ENCODE measurements around the gene MAEA. TPM values are rescaled to one million over a fixed set of nuclear protein-coding genes. Genes with fewer than 3 reads are reported as not detected.

MAEA gene
- total RNA-seq, 2 experiments from 2014 or later = 25.2 to 29.4 TPM

DNA sequence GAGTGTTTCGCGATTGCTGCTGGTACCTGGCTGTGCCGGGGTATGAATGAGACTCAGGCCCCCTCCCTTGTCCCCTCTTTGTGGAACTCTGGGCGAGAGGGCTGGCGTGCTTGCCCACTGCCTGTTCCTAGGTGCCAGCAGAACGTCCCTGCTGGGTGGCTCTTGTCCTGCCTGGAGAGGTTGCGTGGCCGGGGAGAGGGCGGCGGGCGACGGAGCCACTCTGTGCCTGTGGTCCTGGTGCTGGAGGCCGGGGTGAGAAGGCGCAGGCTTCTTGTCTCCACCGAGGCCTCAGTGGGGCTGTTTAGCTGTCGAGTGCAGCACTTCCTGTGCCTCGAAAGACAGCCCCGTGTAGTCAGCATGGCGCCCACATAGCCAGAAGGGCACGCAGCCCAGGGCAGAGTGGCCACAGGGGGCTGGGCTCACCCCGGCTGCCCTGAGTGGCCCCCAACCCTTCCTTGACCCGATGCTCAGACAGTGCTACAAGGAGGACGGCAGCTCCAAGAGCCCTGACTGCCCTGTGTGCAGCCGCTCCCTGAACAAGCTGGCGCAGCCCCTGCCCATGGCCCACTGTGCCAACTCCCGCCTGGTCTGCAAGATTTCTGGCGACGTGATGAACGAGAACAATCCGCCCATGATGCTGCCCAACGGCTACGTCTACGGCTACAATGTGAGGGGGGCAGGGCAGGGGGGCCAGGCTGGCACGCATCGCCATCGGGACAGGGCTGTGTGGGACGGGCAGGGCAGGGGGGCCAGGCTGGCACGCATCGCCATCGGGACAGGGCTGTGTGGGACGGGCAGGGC lies 48.5 kb downstream of the MAEA start:
- peaks cover 33% of the 10 kb centered on the region for H3K4me1 Mint-ChIP-seq (ENCODE audit: low read depth)
- intact Hi-C loops (cut with micrococcal nuclease) = loop anchor here (1.0 kb wide), 1 partner anchor 9 kb away; the partner anchor contains the start of gene UVSSA
- CTCF ChIA-PET = no interaction called here

DNA sequence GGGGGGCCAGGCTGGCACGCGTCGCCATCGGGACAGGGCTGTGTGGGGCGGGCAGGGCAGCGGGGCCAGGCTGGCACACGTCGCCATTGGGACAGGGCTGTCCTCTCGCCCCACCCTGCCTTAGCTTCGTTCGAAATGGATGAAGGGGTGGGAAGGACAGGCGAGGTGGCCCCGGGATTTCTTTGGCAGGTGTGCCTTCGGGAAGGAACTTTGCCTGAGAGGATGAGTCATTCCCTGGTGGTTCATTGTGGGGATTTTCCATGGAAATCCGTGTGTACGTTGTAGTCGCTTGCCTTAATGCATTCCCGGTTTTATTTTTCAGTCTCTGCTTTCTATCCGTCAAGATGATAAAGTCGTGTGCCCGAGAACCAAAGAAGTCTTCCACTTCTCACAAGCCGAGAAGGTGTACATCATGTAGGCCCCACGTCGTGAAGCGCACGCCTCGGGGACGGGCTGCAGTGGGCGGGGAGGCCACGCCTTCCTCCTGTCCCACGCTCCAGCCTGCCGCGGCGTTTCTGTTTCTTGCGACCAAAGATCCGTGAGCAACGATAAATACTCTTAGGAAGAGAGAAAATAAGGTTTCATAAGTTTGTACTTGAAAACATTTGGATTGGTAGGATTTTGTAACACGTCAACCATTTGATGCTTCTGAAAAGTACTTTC lies 49.2 kb downstream of the MAEA start:
- Mint-ChIP-seq H3K27ac (peak overlapping the region; percentile 47), H3K4me3 (no peak overlapping the region), H3K9me3 (no peaks in the 10 kb centered on the region), H3K36me3 (ENCODE audit: low read depth) (peaks cover 41% of the 10 kb centered on the region), H3K27me3 (ENCODE audit: low read depth) (no peaks in the 10 kb centered on the region), H3K4me1 (ENCODE audit: low read depth) (peaks cover 33% of the 10 kb centered on the region)
- intact Hi-C loops (cut with micrococcal nuclease) = no loop called here
- DNase-seq = no peak
- CTCF ChIA-PET = no interaction called here

More for the DNA sequence above, 48.5 kb downstream of the MAEA start:
- Mint-ChIP-seq H3K27me3 (ENCODE audit: low read depth) (no peaks in the 10 kb centered on the region), H3K9me3 (no peaks in the 10 kb centered on the region), H3K4me3 (no peak overlapping the region), H3K27ac (peak overlapping the region; percentile 86), H3K36me3 (ENCODE audit: low read depth) (peaks cover 41% of the 10 kb centered on the region)
- DNase-seq = no peak

DNA sequence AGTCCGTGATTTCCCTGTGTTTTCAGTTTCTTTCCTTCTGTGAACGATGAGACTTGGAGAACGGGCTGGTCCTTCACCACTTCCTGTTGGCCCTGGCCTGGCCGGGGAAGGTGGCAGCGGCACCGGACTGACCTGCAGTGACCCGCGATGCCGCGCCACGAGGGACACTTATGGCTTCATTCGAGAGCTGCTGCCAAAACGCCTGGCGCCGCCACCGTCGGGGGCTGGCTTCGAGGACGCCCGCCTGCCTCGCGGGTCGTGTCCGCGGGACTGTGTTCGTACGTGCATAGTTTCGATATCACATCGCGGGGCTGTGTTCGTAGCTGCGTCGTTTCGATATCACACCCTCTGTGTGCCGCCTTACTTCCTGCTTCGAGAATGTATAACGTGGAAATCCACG lies 49.8 kb downstream of the MAEA start:
- no peaks in the 10 kb centered on the region for H3K27me3 Mint-ChIP-seq (ENCODE audit: low read depth)
- intact Hi-C loops (cut with micrococcal nuclease) = no loop called here
- no peaks in the 10 kb centered on the region for H3K9me3 Mint-ChIP-seq
- H3K4me3 Mint-ChIP-seq = no peak overlapping the region
- no peak overlapping the region for H3K27ac Mint-ChIP-seq
- CTCF ChIA-PET = no interaction called here
- no peak for DNase-seq
- H3K36me3 Mint-ChIP-seq (ENCODE audit: low read depth) = peaks cover 41% of the 10 kb centered on the region
- H3K4me1 Mint-ChIP-seq (ENCODE audit: low read depth) = peaks cover 31% of the 10 kb centered on the region

- Mint-ChIP-seq H3K9me3 (no peaks in the 10 kb centered on the region), H3K27me3 (ENCODE audit: low read depth) (no peaks in the 10 kb centered on the region), H3K4me3 (no peak overlapping the region), H3K4me1 (ENCODE audit: low read depth) (peaks cover 31% of the 10 kb centered on the region), H3K27ac (no peak overlapping the region), H3K36me3 (ENCODE audit: low read depth) (peaks cover 36% of the 10 kb centered on the region)
- DNase-seq = no peak
- CTCF ChIA-PET = no interaction called here
- intact Hi-C loops (cut with micrococcal nuclease) = loop anchor here (10.0 kb wide), 1 partner anchor 535 kb away; the partner anchor contains the start of gene NSD2
Observed at GRCh38 chr4:1340181-1340747, 50.6 kb downstream of the MAEA start.

DNA sequence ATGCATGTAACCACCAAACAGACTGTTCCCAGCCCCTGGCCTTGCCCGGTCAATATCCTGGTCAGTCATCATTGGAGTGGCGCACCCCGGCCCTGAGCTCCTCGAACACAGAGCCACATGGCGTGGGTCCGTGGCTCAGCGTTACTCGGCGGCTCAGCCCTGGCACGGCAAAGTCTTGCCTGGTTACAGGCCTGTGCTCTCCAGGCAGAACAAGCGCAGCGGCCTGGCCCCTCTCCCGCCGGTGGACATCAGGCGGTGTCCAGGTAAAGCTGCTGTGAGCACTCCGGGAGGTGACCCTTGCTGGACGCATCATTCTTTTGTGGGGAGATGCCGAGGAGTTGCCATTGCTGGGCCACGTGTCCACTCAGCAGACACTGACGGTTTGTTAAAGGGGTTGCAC lies 51.2 kb downstream of the MAEA start:
- Mint-ChIP-seq H3K4me3 (no peak overlapping the region), H3K27me3 (ENCODE audit: low read depth) (no peaks in the 10 kb centered on the region), H3K36me3 (ENCODE audit: low read depth) (peaks cover 36% of the 10 kb centered on the region), H3K4me1 (ENCODE audit: low read depth) (peaks cover 35% of the 10 kb centered on the region), H3K9me3 (no peaks in the 10 kb centered on the region), H3K27ac (no peak overlapping the region)
- intact Hi-C loops (cut with micrococcal nuclease) = loop anchor here (10.0 kb wide), 1 partner anchor 534 kb away; the partner anchor contains the start of gene NSD2
- no peak for DNase-seq
- CTCF ChIA-PET = interaction anchor here (1.4 kb wide), 1 partner anchor 173 kb away, joined by 3 read pairs; no protein-coding TSS in a partner anchor

DNA sequence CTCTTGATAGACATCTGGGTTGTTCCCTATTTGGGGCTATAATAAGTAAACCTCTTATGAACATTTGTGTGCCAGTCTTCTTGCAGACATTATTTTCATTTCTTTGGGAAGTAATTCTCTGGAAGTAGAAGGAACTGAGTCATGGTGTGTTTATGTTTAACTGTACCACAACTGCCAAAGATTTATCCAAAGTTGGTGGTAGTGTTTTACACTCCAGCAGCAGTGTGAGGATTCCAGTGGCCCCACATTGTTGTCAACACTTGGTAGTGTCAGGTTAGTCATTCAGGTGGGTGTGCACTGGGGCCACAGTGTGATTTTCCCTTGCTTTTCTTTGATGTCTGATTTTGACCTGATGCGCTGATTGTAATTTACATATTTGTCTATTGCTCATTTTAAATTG lies 52.3 kb downstream of the MAEA start:
- Mint-ChIP-seq H3K4me1 (ENCODE audit: low read depth) (peaks cover 29% of the 10 kb centered on the region), H3K4me3 (no peak overlapping the region), H3K9me3 (no peaks in the 10 kb centered on the region), H3K27ac (no peak overlapping the region), H3K36me3 (ENCODE audit: low read depth) (peaks cover 27% of the 10 kb centered on the region), H3K27me3 (ENCODE audit: low read depth) (no peaks in the 10 kb centered on the region)
- DNase-seq = no peak
- intact Hi-C loops (cut with micrococcal nuclease) = loop anchor here (10.0 kb wide), 1 partner anchor 533 kb away; the partner anchor contains the start of gene NSD2
- CTCF ChIA-PET = interaction anchor here (1.0 to 1.4 kb wide), 2 partner anchors 28 to 174 kb away, joined by 3 read pairs; no protein-coding TSS in a partner anchor

DNA sequence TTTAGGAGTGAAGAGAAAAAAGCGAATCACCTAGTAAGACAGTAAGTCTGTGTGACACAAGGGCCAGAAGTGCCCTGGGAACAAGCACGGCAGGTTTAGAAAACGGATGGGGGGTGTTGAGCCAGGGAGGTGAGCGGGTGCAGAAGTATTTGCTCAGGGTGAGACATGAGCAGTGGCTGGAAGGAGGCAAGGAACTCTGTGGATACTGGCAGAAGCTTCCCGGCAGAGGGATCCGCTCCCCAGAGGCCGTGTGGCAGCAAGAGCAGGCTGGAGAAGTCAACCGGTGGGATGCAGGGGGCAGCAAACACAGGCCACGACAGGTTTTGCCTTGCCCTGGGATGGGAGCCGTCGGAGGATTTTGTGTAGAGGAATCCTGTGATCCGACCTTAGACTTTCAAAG lies 55.0 kb downstream of the MAEA start:
- Mint-ChIP-seq H3K9me3 (no peaks in the 10 kb centered on the region), H3K27ac (peak overlapping the region; percentile 4), H3K27me3 (ENCODE audit: low read depth) (no peaks in the 10 kb centered on the region), H3K4me1 (ENCODE audit: low read depth) (peaks cover 33% of the 10 kb centered on the region), H3K36me3 (ENCODE audit: low read depth) (peaks cover 8% of the 10 kb centered on the region), H3K4me3 (peak overlapping the region; percentile 57)
- no peak for DNase-seq
- intact Hi-C loops (cut with micrococcal nuclease) = loop anchor here (5.0 to 10.0 kb wide), 3 partner anchors 37 to 562 kb away; partner anchors contain the start of gene NSD2
- CTCF ChIA-PET = no interaction called here

DNA sequence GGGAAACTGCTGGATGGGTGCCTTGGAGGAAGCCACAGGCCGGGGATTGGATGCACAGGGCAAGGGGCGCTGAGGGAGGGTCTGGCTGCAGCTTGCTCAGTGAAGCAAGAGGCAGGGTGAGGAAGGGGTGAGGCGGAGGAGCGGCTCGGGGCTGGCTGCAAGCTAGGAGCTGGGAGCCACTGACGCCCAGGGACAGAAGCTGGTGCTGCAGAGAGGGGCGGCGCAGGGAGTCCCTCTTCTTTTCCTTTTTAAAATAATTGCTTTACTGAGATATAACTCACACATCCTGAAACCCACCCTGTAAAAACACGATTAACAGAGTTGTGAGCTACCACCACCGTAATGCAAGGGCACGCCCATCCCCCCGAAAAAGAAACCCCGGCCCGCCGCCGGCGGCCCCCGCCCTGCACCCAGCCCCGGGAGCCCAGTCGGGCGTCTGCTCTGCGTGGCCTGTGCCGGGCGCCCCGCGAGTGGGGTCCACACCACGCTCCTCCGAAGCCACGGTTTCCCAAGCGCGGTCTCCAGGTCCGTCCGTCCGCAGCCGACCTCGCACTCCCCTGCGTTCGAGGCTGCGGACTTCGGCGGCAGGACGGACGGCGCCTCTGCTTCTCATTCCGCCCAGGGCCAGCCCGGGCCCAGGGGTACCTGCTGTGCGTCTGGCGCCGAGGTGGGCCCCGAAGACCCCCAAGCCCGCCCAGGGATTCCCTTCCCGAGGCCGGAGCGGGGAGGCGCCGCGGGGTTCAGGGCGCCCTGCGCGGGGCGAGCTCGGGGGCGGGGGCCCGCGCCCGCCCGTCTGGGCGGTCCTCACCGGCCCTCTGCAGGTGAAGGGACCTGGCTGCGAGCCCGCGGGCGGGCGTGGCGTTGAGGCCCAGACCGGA lies 56.5 kb downstream of the MAEA start:
- intact Hi-C loops (cut with micrococcal nuclease) = loop anchor here (1.0 to 10.0 kb wide), 8 partner anchors 39 to 564 kb away; partner anchors contain the start of genes CTBP1, FGFRL1, NSD2 and SLBP
- peak overlapping the region; percentile 75 for H3K4me3 Mint-ChIP-seq
- no peaks in the 10 kb centered on the region for H3K27me3 Mint-ChIP-seq (ENCODE audit: low read depth)
- no peaks in the 10 kb centered on the region for H3K9me3 Mint-ChIP-seq
- CTCF ChIA-PET = interaction anchor here (0.8 to 1.9 kb wide), 6 partner anchors 16 to 215 kb away, joined by 3 to 5 read pairs (median 4); no protein-coding TSS in a partner anchor
- peak overlapping the region; percentile 73 for H3K27ac Mint-ChIP-seq
- H3K4me1 Mint-ChIP-seq (ENCODE audit: low read depth) = peaks cover 41% of the 10 kb centered on the region
- DNase-seq = peak; percentile 47
- peaks cover 1% of the 10 kb centered on the region for H3K36me3 Mint-ChIP-seq (ENCODE audit: low read depth)

- peaks cover 46% of the 10 kb centered on the region for H3K4me1 Mint-ChIP-seq (ENCODE audit: low read depth)
- H3K27me3 Mint-ChIP-seq (ENCODE audit: low read depth) = no peaks in the 10 kb centered on the region
- DNase-seq = peak; percentile 100
- intact Hi-C loops (cut with micrococcal nuclease) = loop anchor here (1.0 to 10.0 kb wide), 11 partner anchors 10 to 673 kb away; partner anchors contain the start of genes ATP5ME, CTBP1, FGFRL1 and MAEA
- H3K9me3 Mint-ChIP-seq = no peaks in the 10 kb centered on the region
- CTCF ChIA-PET = interaction anchor here (0.6 to 1.9 kb wide), 7 partner anchors 10 to 216 kb away, joined by 3 to 5 read pairs (median 3); no protein-coding TSS in a partner anchor
- H3K4me3 Mint-ChIP-seq = peak within 1 kb of the TSS; percentile 80
- H3K27ac Mint-ChIP-seq = peak within 1 kb of the TSS; percentile 78
- H3K36me3 Mint-ChIP-seq (ENCODE audit: low read depth) = no peaks in the 10 kb centered on the region
Observed at GRCh38 chr4:1346781-1347409, 57.2 kb downstream of the MAEA start, which contains the start of gene UVSSA. Gene UVSSA, plus strand, starts transcription at chr4:1347208. Its CDS starts 884 bp downstream, at chr4:1348092.

GRCh38 chr4:1347410-1347864 lies 57.7 kb downstream of the MAEA start:
- Mint-ChIP-seq H3K4me3 (peak overlapping the region; percentile 80), H3K4me1 (ENCODE audit: low read depth) (peaks cover 45% of the 10 kb centered on the region), H3K9me3 (no peaks in the 10 kb centered on the region), H3K27ac (peak overlapping the region; percentile 78), H3K27me3 (ENCODE audit: low read depth) (no peaks in the 10 kb centered on the region), H3K36me3 (ENCODE audit: low read depth) (peaks cover 1% of the 10 kb centered on the region)
- CTCF ChIA-PET = interaction anchor here (0.6 to 1.9 kb wide), 9 partner anchors 9 to 217 kb away, joined by 3 to 5 read pairs (median 4); no protein-coding TSS in a partner anchor
- intact Hi-C loops (cut with micrococcal nuclease) = loop anchor here (1.0 to 10.0 kb wide), 9 partner anchors 10 to 673 kb away; partner anchors contain the start of genes ATP5ME, MAEA, MYL5 and NSD2
- peak; percentile 55 for DNase-seq

Measured in activated naive CD4-positive, alpha-beta T cell treated with anti-CD3 and anti-CD28 coated beads for 36 hours (primary cell).